ENCODE results near the gene ATP5MK.

DNA sequence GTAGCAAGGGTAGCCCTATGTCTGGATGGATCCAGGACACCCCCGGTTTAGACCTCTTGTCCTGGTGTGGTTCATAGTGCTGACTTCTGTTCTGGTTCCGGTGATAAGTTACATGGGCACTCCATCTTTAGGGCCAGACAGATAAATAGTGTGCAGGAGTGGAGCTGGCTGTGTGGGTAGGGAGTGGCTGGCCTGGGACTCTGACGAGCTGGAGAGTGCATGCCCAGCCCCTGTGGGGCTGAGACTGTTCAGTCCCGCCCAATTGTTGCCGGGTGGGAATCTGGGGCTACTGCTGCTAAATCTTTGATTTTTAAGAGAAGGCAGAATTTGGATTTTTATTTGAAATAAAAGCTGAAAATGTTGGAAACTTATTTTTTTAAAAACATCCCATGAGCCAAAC lies 27.5 kb upstream of the ATP5MK start:
- TF ChIP-seq POLR2A (IDR thresholded peaks at IDR 0.05): no peak
- TF ChIP-seq, protein P1, sequence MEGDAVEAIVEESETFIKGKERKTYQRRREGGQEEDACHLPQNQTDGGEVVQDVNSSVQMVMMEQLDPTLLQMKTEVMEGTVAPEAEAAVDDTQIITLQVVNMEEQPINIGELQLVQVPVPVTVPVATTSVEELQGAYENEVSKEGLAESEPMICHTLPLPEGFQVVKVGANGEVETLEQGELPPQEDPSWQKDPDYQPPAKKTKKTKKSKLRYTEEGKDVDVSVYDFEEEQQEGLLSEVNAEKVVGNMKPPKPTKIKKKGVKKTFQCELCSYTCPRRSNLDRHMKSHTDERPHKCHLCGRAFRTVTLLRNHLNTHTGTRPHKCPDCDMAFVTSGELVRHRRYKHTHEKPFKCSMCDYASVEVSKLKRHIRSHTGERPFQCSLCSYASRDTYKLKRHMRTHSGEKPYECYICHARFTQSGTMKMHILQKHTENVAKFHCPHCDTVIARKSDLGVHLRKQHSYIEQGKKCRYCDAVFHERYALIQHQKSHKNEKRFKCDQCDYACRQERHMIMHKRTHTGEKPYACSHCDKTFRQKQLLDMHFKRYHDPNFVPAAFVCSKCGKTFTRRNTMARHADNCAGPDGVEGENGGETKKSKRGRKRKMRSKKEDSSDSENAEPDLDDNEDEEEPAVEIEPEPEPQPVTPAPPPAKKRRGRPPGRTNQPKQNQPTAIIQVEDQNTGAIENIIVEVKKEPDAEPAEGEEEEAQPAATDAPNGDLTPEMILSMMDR (IDR thresholded peaks at IDR 0.05): no peak
- no peak for TF ChIP-seq POLR2AphosphoS5 (IDR thresholded peaks at IDR 0.05; ENCODE audit: insufficient read depth in 1 of 2, low read depth in 1 of 2)

All from vagina (tissue), 2 donors.